Neutrophil (primary cell): ENCODE measurements around the gene KRTAP10-1.

Source experiments
- H3K27ac ChIP-seq: fragments of 200-600 bp; sonication (generic); 2 replicates; pipeline ENCODE4 v1.5.1; 2016; ENCODE audit warnings: mild to moderate bottlenecking, moderate library complexity
- H3K27me3 ChIP-seq: fragments of 200-600 bp; sonication (generic); 2 replicates; pipeline ENCODE4 v1.6.0; 2016; ENCODE audit warnings: mild to moderate bottlenecking
- H3K36me3 ChIP-seq: fragments of 200-600 bp; sonication (generic); 2 replicates; pipeline ENCODE4 v1.5.1; 2017
- H3K4me1 ChIP-seq, 2 experiments: fragments of 200-600 bp in 1 of 2; sonication (generic) in 1 of 2; 1 replicate in 1 of 2; 2 replicates in 1 of 2; pipeline versions ENCODE4 v1.5.1 to v1.6.1; 2013 to 2016; ENCODE audit warnings: low read depth in 1 of 2, low read length in 1 of 2, mild to moderate bottlenecking in 1 of 2, moderate library complexity in 1 of 2; ENCODE audit not compliant: control insufficient read depth in 1 of 2, insufficient read depth in 1 of 2
- H3K4me3 ChIP-seq, 2 experiments: fragments of 200-600 bp in 1 of 2; sonication (generic) in 1 of 2; 1 replicate in 1 of 2; 2 replicates in 1 of 2; pipeline ENCODE4 v1.5.1; 2013 to 2016; ENCODE audit warnings: low read depth in 1 of 2, low read length in 1 of 2, mild to moderate bottlenecking in 1 of 2, moderate library complexity in 1 of 2
- H3K9me3 ChIP-seq: fragments of 200-600 bp; sonication (generic); 2 replicates; pipeline ENCODE4 v1.5.1; 2016
- CTCF ChIP-seq: fragments of 200-600 bp; sonication (generic); IDR thresholded peaks from 2 replicates; pipeline ENCODE4 v1.5.1; 2016; ENCODE audit warnings: antibody characterized with exemption

The KRTAP10-1 gene

GRCh38 chr21:44525391-44526095 lies 14.5 kb downstream of the KRTAP10-1 start:
- Histone ChIP-seq H3K9me3 (no peaks in the 10 kb centered on the region), H3K4me1 (no peaks in the 10 kb centered on the region), H3K27me3 (no peaks in the 10 kb centered on the region), H3K36me3 (no peaks in the 10 kb centered on the region), H3K27ac (no peak overlapping the region), H3K4me3 (no peak overlapping the region)
- TF ChIP-seq CTCF: no peak

GRCh38 chr21:44524414-44525371 lies 15.3 kb downstream of the KRTAP10-1 start:
- H3K4me3 ChIP-seq: no peak overlapping the region
- no peaks in the 10 kb centered on the region for H3K27me3 ChIP-seq
- TF ChIP-seq CTCF: no peak
- no peak overlapping the region for H3K27ac ChIP-seq
- H3K36me3 ChIP-seq: no peaks in the 10 kb centered on the region
- no peaks in the 10 kb centered on the region for H3K4me1 ChIP-seq
- no peaks in the 10 kb centered on the region for H3K9me3 ChIP-seq

GRCh38 chr21:44523567-44524413 lies 16.2 kb downstream of the KRTAP10-1 start:
- H3K4me1 ChIP-seq: no peaks in the 10 kb centered on the region
- H3K27me3 ChIP-seq: no peaks in the 10 kb centered on the region
- no peak for TF ChIP-seq CTCF
- no peaks in the 10 kb centered on the region for H3K9me3 ChIP-seq
- no peaks in the 10 kb centered on the region for H3K36me3 ChIP-seq
- H3K4me3 ChIP-seq: no peak overlapping the region
- no peak overlapping the region for H3K27ac ChIP-seq

- no peak for TF ChIP-seq CTCF
- no peak overlapping the region for H3K27ac ChIP-seq
- no peaks in the 10 kb centered on the region for H3K27me3 ChIP-seq
- H3K4me3 ChIP-seq: no peak overlapping the region
- no peaks in the 10 kb centered on the region for H3K36me3 ChIP-seq
- no peaks in the 10 kb centered on the region for H3K4me1 ChIP-seq
- H3K9me3 ChIP-seq: no peaks in the 10 kb centered on the region
Observed at GRCh38 chr21:44522753-44523204, 17.2 kb downstream of the KRTAP10-1 start.
